Breast epithelium (tissue), 4 donors: ENCODE measurements around the gene LGALS7. TPM values are rescaled to one million over a fixed set of nuclear protein-coding genes. Genes with fewer than 3 reads are reported as not detected.
"Not testable (repeated sequence)": the region's sequence is repeated elsewhere in the genome, so short reads cannot be mapped to it uniquely, and the experiment has no call there.

Experiments used
- DNase-seq, 2 donors: peaks; one replicate each; pipeline ENCODE4 v3.0.0-alpha.2; 2019; ENCODE audit warnings: low spot score in 2 of 2
- H3K27ac ChIP-seq, 2 donors: fragments of 200-600 bp; sonication (generic) in 1 of 2; one replicate each; pipeline ENCODE4 v1.5.1; 2016 to 2019; ENCODE audit warnings: mild to moderate bottlenecking in 1 of 2
- H3K27me3 ChIP-seq, 2 donors: fragments of 200-600 bp; sonication (generic) in 1 of 2; one replicate each; pipeline versions ENCODE4 v1.5.1 to v1.6.0; 2017 to 2019; ENCODE audit warnings: control low read depth in 1 of 2, mild to moderate bottlenecking in 1 of 2
- H3K36me3 ChIP-seq: fragments of 200-600 bp; one replicate; pipeline ENCODE4 v1.5.1; 2019
- H3K4me1 ChIP-seq, 2 donors: fragments of 200-600 bp; sonication (generic); one replicate each; pipeline ENCODE4 v1.5.1; 2016 to 2019; ENCODE audit warnings: control low read depth in 1 of 2
- H3K4me3 ChIP-seq, 3 donors: fragments of 200-600 bp; sonication (generic); 1 replicate in 2 of 3; 2 replicates in 1 of 3; pipeline ENCODE4 v1.5.1; 2016 to 2019; ENCODE audit warnings: mild to moderate bottlenecking in 3 of 3, moderate library complexity in 2 of 3
- H3K9me3 ChIP-seq, 2 donors: fragments of 200-600 bp; sonication (generic) in 1 of 2; one replicate each; pipeline ENCODE4 v1.5.1; 2016 to 2019; ENCODE audit warnings: control low read depth in 1 of 2
- POLR2A ChIP-seq: fragments of 450-650 bp; IDR thresholded peaks from one replicate; pipeline ENCODE4 v1.6.1; 2016; ENCODE audit warnings: antibody characterized with exemption, mild to moderate bottlenecking, moderate library complexity
- POLR2AphosphoS5 ChIP-seq, 3 donors: sonication (generic); formaldehyde crosslinking; IDR thresholded peaks; one replicate each; pipeline ENCODE4 v1.6.1; 2017; ENCODE audit warnings: antibody characterized with exemption in 3 of 3
- intact Hi-C: fragments of 100-400 bp; cut with DNase I; formaldehyde crosslinking; loops from one replicate; pipeline ENCODE4 v1.15.1; 2023; ENCODE audit warnings: low total_unique reads
- total RNA-seq, 3 donors: library from RNA; depleted of rRNA; stranded (reverse); fragments of >200 nt; gene quantifications; one replicate each; pipeline ENCODE4 v1.1.0, GENCODE V29; 2016
- TF ChIP-seq, protein P1 (sequence below), 3 donors: fragments of 450-650 bp; IDR thresholded peaks; one replicate each; pipeline ENCODE4 v1.5.1; 2016 to 2017; ENCODE audit warnings: antibody characterized with exemption in 3 of 3, mild to moderate bottlenecking in 3 of 3, moderate library complexity in 3 of 3

LGALS7 gene
- total RNA-seq, 3 donors from 2014 or later, result 1.5 TPM; not detected in 2

DNA sequence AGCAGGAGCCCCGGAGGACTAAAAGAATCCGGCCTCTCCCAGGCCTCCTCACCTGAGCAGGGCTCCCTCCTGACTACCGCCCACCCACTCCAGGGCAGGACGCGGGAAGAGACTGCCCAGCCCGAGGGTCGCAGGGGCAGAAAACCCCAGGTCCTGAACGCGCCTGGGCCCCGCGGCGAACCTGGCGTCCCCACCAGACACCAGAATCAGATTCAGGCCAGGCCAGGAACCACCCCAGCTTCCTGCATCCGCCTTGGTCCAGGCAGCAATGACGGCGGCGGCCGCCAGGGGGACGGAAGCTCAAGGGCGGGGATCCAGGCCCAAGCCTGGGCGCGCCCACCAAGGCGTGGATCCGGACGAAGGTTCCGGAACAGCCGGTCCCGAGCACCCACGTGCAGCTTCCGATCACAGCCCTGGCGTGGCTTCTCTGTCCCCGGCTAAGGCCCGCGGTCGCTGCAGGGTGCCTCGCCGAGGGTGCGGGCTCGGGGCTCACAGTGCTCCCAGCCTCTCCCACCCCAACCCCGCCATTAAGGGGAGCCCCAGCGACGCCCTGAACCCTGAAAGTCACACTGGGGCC is 3.6 kb downstream of the LGALS7 start:
- peaks cover 0 to 3% of the 10 kb centered on the region in 2 donors for H3K4me1 ChIP-seq
- H3K9me3 ChIP-seq, result no peaks in the 10 kb centered on the region
- TF ChIP-seq POLR2AphosphoS5 (IDR thresholded peaks at IDR 0.05) (peak; percentile 68 to 80 (median 76)), POLR2A (no peak)
- TF ChIP-seq, protein P1, sequence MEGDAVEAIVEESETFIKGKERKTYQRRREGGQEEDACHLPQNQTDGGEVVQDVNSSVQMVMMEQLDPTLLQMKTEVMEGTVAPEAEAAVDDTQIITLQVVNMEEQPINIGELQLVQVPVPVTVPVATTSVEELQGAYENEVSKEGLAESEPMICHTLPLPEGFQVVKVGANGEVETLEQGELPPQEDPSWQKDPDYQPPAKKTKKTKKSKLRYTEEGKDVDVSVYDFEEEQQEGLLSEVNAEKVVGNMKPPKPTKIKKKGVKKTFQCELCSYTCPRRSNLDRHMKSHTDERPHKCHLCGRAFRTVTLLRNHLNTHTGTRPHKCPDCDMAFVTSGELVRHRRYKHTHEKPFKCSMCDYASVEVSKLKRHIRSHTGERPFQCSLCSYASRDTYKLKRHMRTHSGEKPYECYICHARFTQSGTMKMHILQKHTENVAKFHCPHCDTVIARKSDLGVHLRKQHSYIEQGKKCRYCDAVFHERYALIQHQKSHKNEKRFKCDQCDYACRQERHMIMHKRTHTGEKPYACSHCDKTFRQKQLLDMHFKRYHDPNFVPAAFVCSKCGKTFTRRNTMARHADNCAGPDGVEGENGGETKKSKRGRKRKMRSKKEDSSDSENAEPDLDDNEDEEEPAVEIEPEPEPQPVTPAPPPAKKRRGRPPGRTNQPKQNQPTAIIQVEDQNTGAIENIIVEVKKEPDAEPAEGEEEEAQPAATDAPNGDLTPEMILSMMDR (IDR thresholded peaks at IDR 0.05), result peak; percentile 88 to 98 (median 98)
- H3K27ac ChIP-seq, result peak overlapping the region; percentile 62 to 91
- peak; percentile 84 to 93 for DNase-seq
- no peaks in the 10 kb centered on the region for H3K27me3 ChIP-seq
- intact Hi-C loops, result no loop called here
- H3K4me3 ChIP-seq, result peak overlapping the region; percentile 21 to 66 (median 46)
- no peaks in the 10 kb centered on the region for H3K36me3 ChIP-seq

DNA sequence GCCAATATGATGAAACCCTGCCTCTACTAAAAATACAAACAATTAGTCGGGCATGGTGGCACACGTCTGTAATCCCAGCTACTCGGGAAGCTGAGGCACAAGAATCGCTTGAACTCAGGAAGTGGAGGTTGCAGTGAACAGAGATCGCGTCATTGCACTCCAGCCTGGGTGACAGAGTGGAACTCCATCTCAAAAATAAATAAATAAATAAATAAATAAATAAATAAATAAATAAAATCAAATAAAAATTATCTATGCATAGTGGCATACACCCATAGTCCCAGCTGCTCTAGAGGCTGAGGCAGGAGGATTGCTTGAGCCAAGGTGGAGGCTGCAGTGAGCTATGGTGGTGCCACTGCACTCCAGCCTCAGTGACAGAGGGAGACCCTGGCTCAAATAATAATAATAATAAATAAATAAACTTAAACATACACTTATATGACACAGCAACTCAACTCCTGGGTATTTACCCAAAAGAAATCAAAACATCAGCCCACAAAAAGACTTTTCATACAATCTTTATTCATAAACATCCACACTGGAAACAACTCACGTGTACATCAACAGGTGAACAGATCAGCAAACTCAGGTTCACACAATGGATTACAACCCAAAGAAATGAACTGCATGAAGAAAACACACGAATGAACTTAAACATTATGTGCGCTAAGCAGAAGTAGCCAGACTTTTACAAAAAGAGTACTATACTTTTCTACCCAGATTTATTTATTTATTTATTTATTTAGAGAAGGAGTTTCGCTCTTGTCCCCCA is 6.9 kb downstream of the LGALS7 start:
- no peaks in the 10 kb centered on the region for H3K9me3 ChIP-seq
- intact Hi-C loops, result no loop called here
- H3K27ac ChIP-seq, result no peak overlapping the region
- H3K4me1 ChIP-seq, result peaks cover 0 to 3% of the 10 kb centered on the region in 2 donors
- DNase-seq, result no peak
- TF ChIP-seq POLR2AphosphoS5 (IDR thresholded peaks at IDR 0.05) (no peak), POLR2A (no peak)
- TF ChIP-seq, protein P1 (IDR thresholded peaks at IDR 0.05), result no peak
- H3K36me3 ChIP-seq, result no peaks in the 10 kb centered on the region
- no peak overlapping the region for H3K4me3 ChIP-seq
- no peaks in the 10 kb centered on the region for H3K27me3 ChIP-seq

DNA sequence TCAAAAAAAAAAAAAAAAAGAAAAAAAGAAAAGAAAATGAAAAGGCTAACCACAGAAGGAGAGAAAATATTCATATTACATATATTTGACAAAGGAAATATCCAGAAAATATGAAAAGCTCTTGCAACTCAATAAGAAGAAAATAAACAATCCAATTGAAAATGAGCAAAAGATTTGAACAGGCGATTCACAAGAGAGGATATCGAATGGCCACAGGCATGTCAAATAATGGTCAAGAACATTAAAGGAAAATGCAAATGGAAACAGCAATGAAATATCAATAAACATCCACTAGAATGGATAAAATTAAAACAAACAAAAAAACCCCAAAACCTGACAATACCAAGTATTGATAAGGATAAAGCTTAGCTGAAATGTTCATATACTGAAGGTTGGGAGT is 8.1 kb downstream of the LGALS7 start:
- intact Hi-C loops, result no loop called here
- no peaks in the 10 kb centered on the region for H3K9me3 ChIP-seq
- no peak for DNase-seq
- no peak for TF ChIP-seq POLR2A
- TF ChIP-seq, protein P1 (IDR thresholded peaks at IDR 0.05), result no peak
- TF ChIP-seq POLR2AphosphoS5 (IDR thresholded peaks at IDR 0.05), result no peak
- peaks cover 0 to 3% of the 10 kb centered on the region in 2 donors for H3K4me1 ChIP-seq
- no peaks in the 10 kb centered on the region for H3K36me3 ChIP-seq
- no peak overlapping the region for H3K27ac ChIP-seq
- H3K4me3 ChIP-seq, result no peak overlapping the region
- no peaks in the 10 kb centered on the region for H3K27me3 ChIP-seq

DNA sequence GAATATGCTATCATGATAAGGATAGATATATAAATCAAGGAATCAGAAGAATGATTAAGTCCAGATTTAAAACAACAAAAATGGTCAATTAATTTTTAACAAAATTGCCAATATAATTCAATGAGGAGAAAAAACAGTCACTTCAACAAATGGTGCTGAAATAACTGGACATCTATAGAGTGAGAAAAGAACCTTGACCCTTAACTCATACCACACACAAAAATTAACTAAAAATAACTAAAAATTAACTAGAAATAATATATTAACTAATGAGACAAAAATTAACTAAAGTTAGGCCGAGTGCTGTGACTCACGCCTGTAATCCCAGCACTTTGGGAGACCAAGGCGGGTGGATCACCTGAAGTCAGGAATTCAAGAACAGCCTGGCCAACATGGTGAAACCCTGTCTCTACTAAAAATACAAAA is 9.5 kb downstream of the LGALS7 start:
- Histone ChIP-seq H3K4me1 (no peaks in the 10 kb centered on the region), H3K4me3 (no peak overlapping the region), H3K36me3 (no peaks in the 10 kb centered on the region), H3K27ac (no peak overlapping the region), H3K9me3 (no peaks in the 10 kb centered on the region), H3K27me3 (no peaks in the 10 kb centered on the region)
- DNase-seq, result no peak
- intact Hi-C loops, result no loop called here
- TF ChIP-seq, protein P1 (IDR thresholded peaks at IDR 0.05), result no peak
- TF ChIP-seq POLR2AphosphoS5 (IDR thresholded peaks at IDR 0.05), result no peak
- TF ChIP-seq POLR2A, result no peak

DNA sequence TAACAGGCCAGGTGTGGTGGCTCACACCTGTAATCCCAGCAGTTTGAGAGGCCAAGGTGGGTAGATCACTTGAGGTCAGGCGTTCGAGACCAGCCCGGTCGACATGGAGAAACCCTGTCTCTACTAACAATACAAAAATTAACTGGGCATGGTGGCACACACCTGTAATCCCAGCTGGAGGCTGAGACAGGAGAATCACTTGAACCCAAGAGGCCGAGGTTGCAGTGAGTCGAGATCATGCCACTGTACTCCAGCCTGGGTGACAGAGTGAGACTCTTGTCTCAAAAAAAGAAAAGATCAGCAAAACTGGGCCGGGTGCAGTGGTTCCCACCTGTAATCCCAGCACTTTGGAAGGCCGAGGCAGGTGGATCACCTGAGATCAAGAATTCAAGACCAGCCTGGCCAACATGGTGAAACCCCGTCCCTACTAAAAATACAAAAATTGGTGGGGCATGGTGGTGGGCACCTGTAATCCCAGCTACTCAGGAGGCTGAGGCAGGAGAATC is 11.4 kb downstream of the LGALS7 start:
- H3K36me3 ChIP-seq, H3K27ac ChIP-seq: not testable (repeated sequence)

DNA sequence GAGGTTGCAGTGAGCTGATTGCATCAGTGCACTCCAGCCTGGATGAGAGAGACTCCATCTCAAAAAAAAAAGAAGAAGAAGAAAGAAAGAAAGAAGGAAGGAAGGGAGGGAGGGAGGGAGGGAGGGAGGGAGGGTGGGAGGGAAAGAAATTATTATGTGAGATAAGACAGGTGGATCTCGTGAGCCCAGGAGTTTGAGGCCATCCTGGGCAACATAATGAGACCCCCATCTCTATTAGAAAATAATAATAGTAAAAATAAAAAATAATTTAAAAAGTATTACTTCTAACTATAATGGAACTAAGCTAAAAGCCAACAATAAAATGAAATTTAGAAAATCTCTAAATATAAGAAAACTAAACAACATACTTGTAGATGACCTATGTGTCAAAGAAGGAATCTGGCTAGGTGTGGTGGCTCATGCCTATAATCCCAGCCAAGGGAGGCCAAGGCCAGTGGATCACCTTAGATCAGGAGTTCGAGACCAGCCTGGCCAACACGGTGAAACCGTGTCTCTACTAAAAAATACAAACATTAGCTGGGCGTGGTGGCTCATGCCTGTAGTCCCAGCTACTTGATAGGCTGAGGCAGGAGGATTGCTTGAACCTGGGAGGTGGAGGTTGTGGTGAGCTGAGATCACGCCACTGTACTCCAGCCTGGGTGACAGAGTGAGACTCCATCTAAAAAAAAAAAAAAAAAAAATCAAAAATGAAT is 12.4 kb downstream of the LGALS7 start:
- H3K27ac ChIP-seq, H3K36me3 ChIP-seq, DNase-seq, H3K27me3 ChIP-seq, intact Hi-C loops, H3K9me3 ChIP-seq, H3K4me1 ChIP-seq, H3K4me3 ChIP-seq: not testable (repeated sequence)

More for the DNA sequence above, 11.4 kb downstream of the LGALS7 start:
- intact Hi-C loops, H3K4me1 ChIP-seq, DNase-seq, H3K4me3 ChIP-seq, H3K9me3 ChIP-seq, H3K27me3 ChIP-seq: not testable (repeated sequence)
